ENCODE measurements around the gene MMP3. TPM values are rescaled to one million over a fixed set of nuclear protein-coding genes. Genes with fewer than 3 reads are reported as not detected.
"Not testable (repeated sequence)": the region's sequence is repeated elsewhere in the genome, so short reads cannot be mapped to it uniquely, and the experiment has no call there.

MMP3 gene
- total RNA-seq, 2 donors from 2014 or later, result not detected

DNA sequence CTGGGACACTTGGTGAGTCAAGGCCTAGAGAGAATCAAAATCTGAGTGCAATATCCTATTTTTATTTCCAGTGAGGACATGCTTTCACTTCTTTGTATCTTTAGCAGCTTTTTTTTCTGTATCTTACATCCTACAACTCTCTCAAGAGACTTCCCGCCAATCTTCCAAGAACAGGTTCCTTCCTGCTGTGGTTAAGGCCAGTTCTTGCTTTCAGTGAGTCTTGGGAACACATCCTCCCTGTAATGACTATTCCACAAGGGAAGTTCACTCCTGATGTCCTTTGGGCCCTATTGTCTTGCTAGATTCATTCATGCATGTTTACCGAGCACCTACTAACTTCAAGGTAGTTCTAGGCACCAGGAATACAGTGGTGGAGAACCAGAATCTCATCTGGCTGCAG, 35.2 kb upstream of the MMP3 start:
- TF ChIP-seq, protein P1, sequence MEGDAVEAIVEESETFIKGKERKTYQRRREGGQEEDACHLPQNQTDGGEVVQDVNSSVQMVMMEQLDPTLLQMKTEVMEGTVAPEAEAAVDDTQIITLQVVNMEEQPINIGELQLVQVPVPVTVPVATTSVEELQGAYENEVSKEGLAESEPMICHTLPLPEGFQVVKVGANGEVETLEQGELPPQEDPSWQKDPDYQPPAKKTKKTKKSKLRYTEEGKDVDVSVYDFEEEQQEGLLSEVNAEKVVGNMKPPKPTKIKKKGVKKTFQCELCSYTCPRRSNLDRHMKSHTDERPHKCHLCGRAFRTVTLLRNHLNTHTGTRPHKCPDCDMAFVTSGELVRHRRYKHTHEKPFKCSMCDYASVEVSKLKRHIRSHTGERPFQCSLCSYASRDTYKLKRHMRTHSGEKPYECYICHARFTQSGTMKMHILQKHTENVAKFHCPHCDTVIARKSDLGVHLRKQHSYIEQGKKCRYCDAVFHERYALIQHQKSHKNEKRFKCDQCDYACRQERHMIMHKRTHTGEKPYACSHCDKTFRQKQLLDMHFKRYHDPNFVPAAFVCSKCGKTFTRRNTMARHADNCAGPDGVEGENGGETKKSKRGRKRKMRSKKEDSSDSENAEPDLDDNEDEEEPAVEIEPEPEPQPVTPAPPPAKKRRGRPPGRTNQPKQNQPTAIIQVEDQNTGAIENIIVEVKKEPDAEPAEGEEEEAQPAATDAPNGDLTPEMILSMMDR (IDR thresholded peaks at IDR 0.05), result no peak
- Histone ChIP-seq H3K4me3 (no peak overlapping the region), H3K27ac (no peak overlapping the region)

DNA sequence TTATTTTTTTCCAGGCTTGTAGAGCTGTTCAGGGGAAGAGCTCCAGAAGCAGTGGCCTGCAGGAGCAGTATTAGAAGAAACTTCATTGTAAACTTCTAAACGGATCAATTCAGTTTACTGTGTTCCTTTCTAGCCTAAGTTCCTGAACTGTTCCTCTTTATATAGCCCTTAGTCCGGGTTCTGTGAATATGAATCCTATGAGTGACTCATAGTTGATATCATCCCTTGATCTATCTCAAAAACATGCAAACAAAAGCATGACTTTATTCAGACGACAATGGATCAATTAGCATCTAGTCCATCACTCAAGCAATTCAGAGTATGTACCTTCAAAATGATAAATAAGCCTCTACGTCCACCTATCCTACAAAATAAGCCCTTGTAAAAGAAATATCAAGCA, 31.4 kb upstream of the MMP3 start, which contains the start of gene MMP12:
TSS of gene MMP12 (minus strand) at position 131 of the 400 bp plus-strand sequence. CDS start at position 86, 45 bp downstream.
- Histone ChIP-seq H3K9me3 (no peaks in the 10 kb centered on the region), H3K4me3 (no peak within 1 kb of the TSS), H3K27ac (no peak within 1 kb of the TSS), H3K4me1 (no peaks in the 10 kb centered on the region), H3K36me3 (no peaks in the 10 kb centered on the region), H3K27me3 (no peaks in the 10 kb centered on the region)
- no peak for DNase-seq (ENCODE audit: low spot score)
- TF ChIP-seq, protein P1 (IDR thresholded peaks at IDR 0.05), result no peak

More for the DNA sequence above, 35.2 kb upstream of the MMP3 start:
- no peaks in the 10 kb centered on the region for H3K4me1 ChIP-seq
- H3K27me3 ChIP-seq, result no peaks in the 10 kb centered on the region
- no peaks in the 10 kb centered on the region for H3K9me3 ChIP-seq
- H3K36me3 ChIP-seq, result no peaks in the 10 kb centered on the region
- no peak for DNase-seq (ENCODE audit: low spot score)

DNA sequence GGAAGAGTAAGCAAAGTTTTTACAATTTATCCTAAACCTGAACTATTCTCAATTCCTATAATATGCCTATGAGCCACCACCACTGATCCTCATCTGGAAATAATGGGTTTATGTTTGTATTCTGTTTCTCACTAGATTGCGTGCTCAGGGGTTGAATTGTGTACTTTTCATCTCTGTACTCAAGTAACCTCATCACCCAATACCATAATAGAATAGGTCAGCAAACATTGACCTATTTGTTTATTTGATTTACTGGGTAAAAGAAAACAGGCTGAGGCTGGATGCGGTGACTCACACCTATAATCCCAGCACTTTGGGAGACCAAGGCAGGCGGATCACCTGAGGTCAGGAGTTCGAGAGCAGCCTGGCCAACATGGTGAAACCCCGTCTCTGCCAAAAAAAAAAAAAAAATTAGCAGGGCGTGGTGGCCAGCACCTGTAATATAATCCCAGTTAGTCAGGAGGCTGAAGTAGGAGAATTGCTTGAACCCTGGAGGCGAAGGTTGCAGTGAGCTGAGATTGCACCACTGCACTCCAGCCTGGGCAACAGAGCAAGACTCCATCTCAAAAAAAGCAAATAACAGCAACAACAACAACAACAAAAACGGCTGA, 26.1 kb upstream of the MMP3 start:
- H3K4me3 ChIP-seq; H3K9me3 ChIP-seq; H3K27ac ChIP-seq; H3K36me3 ChIP-seq; DNase-seq (ENCODE audit: low spot score); H3K27me3 ChIP-seq; H3K4me1 ChIP-seq: not testable (repeated sequence)

DNA sequence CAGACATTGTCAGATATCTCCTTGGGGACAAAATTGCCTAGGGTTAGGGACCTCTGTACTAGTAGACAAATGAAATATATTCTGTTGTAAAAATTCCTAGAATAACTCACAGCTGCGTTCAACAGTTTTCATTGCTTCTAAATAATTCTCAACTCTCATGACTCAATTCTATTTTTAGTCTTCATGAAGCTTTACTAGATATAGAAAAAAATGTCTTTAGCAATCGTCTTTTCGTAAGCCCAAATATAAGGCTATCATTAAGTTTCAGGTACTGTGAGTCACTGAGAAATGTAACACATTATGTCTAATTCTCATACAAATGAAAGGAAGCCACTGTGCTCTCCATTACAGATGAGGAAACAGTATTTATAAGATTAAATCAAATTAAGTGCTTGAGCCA, 24.9 kb upstream of the MMP3 start:
- no peak for DNase-seq (ENCODE audit: low spot score)
- Histone ChIP-seq H3K27ac (no peak overlapping the region), H3K27me3 (no peaks in the 10 kb centered on the region), H3K9me3 (no peaks in the 10 kb centered on the region), H3K4me1 (no peaks in the 10 kb centered on the region), H3K36me3 (no peaks in the 10 kb centered on the region), H3K4me3 (no peak overlapping the region)
- TF ChIP-seq, protein P1 (IDR thresholded peaks at IDR 0.05), result no peak

DNA sequence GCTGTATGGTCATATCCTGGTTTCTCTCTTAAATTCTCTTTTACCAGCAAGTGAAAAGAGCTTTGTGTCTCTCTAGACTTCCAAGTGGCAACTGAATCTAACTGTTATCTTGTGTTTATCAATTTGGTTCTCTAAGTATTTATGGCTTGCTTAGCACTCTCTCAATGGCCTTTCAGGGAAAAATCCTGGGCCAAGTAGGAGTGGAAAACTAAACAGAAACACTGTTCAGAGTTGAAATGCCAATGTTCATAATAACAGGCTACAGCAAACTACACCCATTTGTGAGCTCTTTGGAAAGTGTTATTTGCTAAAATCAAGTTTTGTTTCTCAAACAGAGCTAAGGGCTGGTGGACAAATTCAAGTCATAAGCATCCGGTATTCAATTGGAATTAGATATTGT, 21.3 kb upstream of the MMP3 start:
- Histone ChIP-seq H3K9me3 (no peaks in the 10 kb centered on the region), H3K36me3 (no peaks in the 10 kb centered on the region), H3K27me3 (no peaks in the 10 kb centered on the region), H3K27ac (no peak overlapping the region), H3K4me1 (no peaks in the 10 kb centered on the region), H3K4me3 (no peak overlapping the region)
- no peak for DNase-seq (ENCODE audit: low spot score)
- TF ChIP-seq, protein P1 (IDR thresholded peaks at IDR 0.05), result no peak

DNA sequence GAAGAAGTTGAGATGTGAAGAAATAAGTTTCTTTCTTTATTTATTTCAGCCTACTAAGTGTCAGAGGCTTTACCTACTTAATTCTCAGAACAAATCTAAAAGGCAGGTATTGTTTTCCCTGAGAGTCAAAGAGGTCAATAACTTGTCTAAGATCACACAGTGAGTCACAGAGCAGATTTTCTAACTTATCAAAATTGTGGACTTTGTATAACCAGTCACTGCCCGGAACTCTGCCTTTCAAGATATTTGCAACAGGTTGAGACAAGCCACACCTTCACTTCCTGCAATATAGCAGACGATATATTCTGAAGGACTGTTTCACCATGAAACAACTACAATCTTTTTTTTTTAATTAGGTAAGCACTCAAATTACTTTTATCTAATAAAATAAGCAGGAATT, 10.5 kb upstream of the MMP3 start:
- DNase-seq (ENCODE audit: low spot score), result no peak
- no peaks in the 10 kb centered on the region for H3K9me3 ChIP-seq
- H3K27me3 ChIP-seq, result no peaks in the 10 kb centered on the region
- H3K4me1 ChIP-seq, result no peaks in the 10 kb centered on the region
- TF ChIP-seq, protein P1 (IDR thresholded peaks at IDR 0.05), result no peak
- no peak overlapping the region for H3K27ac ChIP-seq
- H3K36me3 ChIP-seq, result no peaks in the 10 kb centered on the region
- no peak overlapping the region for H3K4me3 ChIP-seq

Data from right atrium auricular region (tissue), 2 donors.